GM21825 (cell line): Measurements from ENCODE around the gene RASA2.
"Not testable (repeated sequence)": the region's sequence is repeated elsewhere in the genome, so short reads cannot be mapped to it uniquely, and the experiment has no call there.

Experiments
- ATAC-seq: cut with Tn5 transposase; IDR thresholded peaks from one replicate; pipeline ENCODE4 v1.9.1; 2021; ENCODE audit warnings: mild to moderate bottlenecking, moderate library complexity; ENCODE audit not compliant: unreplicated experiment

RASA2 gene

GRCh38 chr3:141575879-141576743 is 89.3 kb downstream of the RASA2 start:
- ATAC-seq, result no peak

- no peak for ATAC-seq
Observed at GRCh38 chr3:141576744-141577052, 89.9 kb downstream of the RASA2 start.

GRCh38 chr3:141578202-141578973 is 91.6 kb downstream of the RASA2 start:
- ATAC-seq, result no peak

GRCh38 chr3:141594357-141594756 is 107.5 kb downstream of the RASA2 start:
- no peak for ATAC-seq

GRCh38 chr3:141597931-141598330 is 111.1 kb downstream of the RASA2 start:
- no peak for ATAC-seq

- no peak for ATAC-seq
Observed at GRCh38 chr3:141600331-141600730, 113.5 kb downstream of the RASA2 start.

GRCh38 chr3:141602706-141603105 is 115.9 kb downstream of the RASA2 start:
- ATAC-seq, result no peak

GRCh38 chr3:141603473-141604035 is 116.7 kb downstream of the RASA2 start:
- ATAC-seq, result no peak

GRCh38 chr3:141605883-141606282 is 119.1 kb downstream of the RASA2 start:
- ATAC-seq, result no peak

GRCh38 chr3:141608438-141608837 is 121.6 kb downstream of the RASA2 start:
- no peak for ATAC-seq

- no peak for ATAC-seq
Observed at GRCh38 chr3:141610939-141611338, 124.1 kb downstream of the RASA2 start.

- no peak for ATAC-seq
Observed at GRCh38 chr3:141618103-141618910, 131.5 kb downstream of the RASA2 start.

- no peak for ATAC-seq
Observed at GRCh38 chr3:141618938-141619337, 132.1 kb downstream of the RASA2 start.

GRCh38 chr3:141619450-141619849 is 132.6 kb downstream of the RASA2 start:
- ATAC-seq, result no peak

GRCh38 chr3:141623691-141624090 is 136.9 kb downstream of the RASA2 start:
- no peak for ATAC-seq

GRCh38 chr3:141625506-141625905 is 138.7 kb downstream of the RASA2 start:
- ATAC-seq, result no peak

GRCh38 chr3:141628334-141628733 is 141.5 kb downstream of the RASA2 start:
- not testable (repeated sequence) for ATAC-seq

GRCh38 chr3:141628868-141629441 is 142.1 kb downstream of the RASA2 start:
- ATAC-seq, result not testable (repeated sequence)

- no peak for ATAC-seq
Observed at GRCh38 chr3:141629976-141630375, 143.1 kb downstream of the RASA2 start.

- no peak for ATAC-seq
Observed at GRCh38 chr3:141632779-141633374, 146.1 kb downstream of the RASA2 start.
